Suprapubic skin (tissue), 4 donors: ENCODE measurements around the gene SH3BP5. TPM values are rescaled to one million over a fixed set of nuclear protein-coding genes. Genes with fewer than 3 reads are reported as not detected.

Experiments
- DNase-seq, 2 donors: peaks; one replicate each; pipeline ENCODE4 v3.0.0-alpha.2; 2019; ENCODE audit warnings: low spot score in 2 of 2
- H3K27ac ChIP-seq: fragments of 200-600 bp; sonication (generic); one replicate; pipeline ENCODE4 v1.5.1; 2019
- H3K27me3 ChIP-seq: fragments of 200-600 bp; sonication (generic); one replicate; pipeline ENCODE4 v1.5.1; 2019
- H3K36me3 ChIP-seq: fragments of 200-600 bp; sonication (generic); one replicate; pipeline ENCODE4 v1.5.1; 2019
- H3K4me1 ChIP-seq: fragments of 200-600 bp; sonication (generic); one replicate; pipeline ENCODE4 v1.5.1; 2019
- H3K4me3 ChIP-seq: fragments of 200-600 bp; sonication (generic); one replicate; pipeline ENCODE4 v1.5.1; 2019; ENCODE audit warnings: mild to moderate bottlenecking
- H3K9me3 ChIP-seq: fragments of 200-600 bp; sonication (generic); one replicate; pipeline ENCODE4 v1.5.1; 2019
- CTCF ChIP-seq, 2 donors: fragments of 200-600 bp in 1 of 2; fragments of 450-650 bp in 1 of 2; sonication (generic) in 1 of 2; IDR thresholded peaks; one replicate each; pipeline ENCODE4 v1.5.1; 2016 to 2019; ENCODE audit warnings: antibody characterized with exemption in 2 of 2, mild to moderate bottlenecking in 1 of 2, moderate library complexity in 1 of 2
- EP300 ChIP-seq: sonication (generic); formaldehyde crosslinking; IDR thresholded peaks from one replicate; pipeline ENCODE4 v1.6.1; 2017; ENCODE audit warnings: antibody characterized with exemption
- POLR2A ChIP-seq, 2 donors: fragments of 450-650 bp; IDR thresholded peaks; one replicate each; pipeline ENCODE4 v1.6.1; 2017; ENCODE audit warnings: antibody characterized with exemption in 2 of 2, mild to moderate bottlenecking in 2 of 2, moderate library complexity in 2 of 2
- POLR2AphosphoS5 ChIP-seq, 3 donors: sonication (generic); formaldehyde crosslinking; IDR thresholded peaks; one replicate each; pipeline ENCODE4 v1.6.1; 2017; ENCODE audit warnings: antibody characterized with exemption in 3 of 3
- WGBS: methylation state at CpG from one replicate; pipeline ENCODE4 v1.1.5; 2018; 5-methylcytosine and 5-hydroxymethylcytosine counted together
- total RNA-seq, 4 donors: library from RNA; depleted of rRNA; stranded (reverse); fragments of >200 nt; gene quantifications; one replicate each; pipeline ENCODE4 v1.1.0, GENCODE V29; 2016

Gene SH3BP5
- total RNA-seq, 4 donors from 2014 or later, result 11.2 to 27.0 (median 17.8) TPM

- no peak for TF ChIP-seq EP300
- TF ChIP-seq POLR2AphosphoS5 (IDR thresholded peaks at IDR 0.05), result no peak
- TF ChIP-seq POLR2A (IDR thresholded peaks at IDR 0.05), result no peak
- no peak for TF ChIP-seq CTCF (IDR thresholded peaks at IDR 0.05)
- no peaks in the 10 kb centered on the region for H3K9me3 ChIP-seq
- H3K4me3 ChIP-seq, result no peak overlapping the region
- H3K36me3 ChIP-seq, result peaks cover 12% of the 10 kb centered on the region
- peak in 1 of 2 donors; percentile 35 for DNase-seq
- no peaks in the 10 kb centered on the region for H3K27me3 ChIP-seq
- 89% methylated on average over 11 of the region's 13 CpGs for WGBS
- no peak overlapping the region for H3K27ac ChIP-seq
- H3K4me1 ChIP-seq, result peaks cover 26% of the 10 kb centered on the region
Observed at GRCh38 chr3:15303728-15304127, 28.7 kb downstream of the SH3BP5 start.

- Histone ChIP-seq H3K36me3 (peaks cover 12% of the 10 kb centered on the region), H3K4me1 (peaks cover 27% of the 10 kb centered on the region), H3K27ac (no peak overlapping the region), H3K27me3 (no peaks in the 10 kb centered on the region), H3K4me3 (no peak overlapping the region), H3K9me3 (no peaks in the 10 kb centered on the region)
- 80% methylated on average over 8 of the region's 8 CpGs for whole genome bisulfite sequencing
- no peak for TF ChIP-seq EP300
- TF ChIP-seq CTCF (IDR thresholded peaks at IDR 0.05), result no peak
- no peak for TF ChIP-seq POLR2A (IDR thresholded peaks at IDR 0.05)
- TF ChIP-seq POLR2AphosphoS5 (IDR thresholded peaks at IDR 0.05), result no peak
- peak in 1 of 2 donors; percentile 40 for DNase-seq
Observed at GRCh38 chr3:15303216-15303615, 29.2 kb downstream of the SH3BP5 start.

- 90% methylated on average over 7 of the region's 7 CpGs for WGBS
- Histone ChIP-seq H3K9me3 (no peaks in the 10 kb centered on the region), H3K4me1 (peaks cover 17% of the 10 kb centered on the region), H3K27me3 (no peaks in the 10 kb centered on the region), H3K4me3 (no peak overlapping the region), H3K27ac (no peak overlapping the region), H3K36me3 (peaks cover 12% of the 10 kb centered on the region)
- peak in 1 of 2 donors; percentile 29 for DNase-seq
- TF ChIP-seq CTCF (IDR thresholded peaks at IDR 0.05) (no peak), POLR2A (IDR thresholded peaks at IDR 0.05) (no peak), EP300 (no peak), POLR2AphosphoS5 (IDR thresholded peaks at IDR 0.05) (no peak)
Observed at GRCh38 chr3:15301761-15302160, 30.6 kb downstream of the SH3BP5 start.

- WGBS, result 54% methylated on average over 7 of the region's 8 CpGs
- peaks cover 22% of the 10 kb centered on the region for H3K4me1 ChIP-seq
- peaks cover 12% of the 10 kb centered on the region for H3K36me3 ChIP-seq
Observed at GRCh38 chr3:15300323-15301078, 31.9 kb downstream of the SH3BP5 start.

More at GRCh38 chr3:15300323-15301078, 31.9 kb downstream of the SH3BP5 start:
- no peaks in the 10 kb centered on the region for H3K9me3 ChIP-seq
- H3K27ac ChIP-seq, result no peak overlapping the region
- DNase-seq, result peak in 1 of 2 donors; percentile 70
- H3K27me3 ChIP-seq, result no peaks in the 10 kb centered on the region
- no peak for TF ChIP-seq CTCF (IDR thresholded peaks at IDR 0.05)
- no peak for TF ChIP-seq POLR2AphosphoS5 (IDR thresholded peaks at IDR 0.05)
- no peak overlapping the region for H3K4me3 ChIP-seq
